Posterior cingulate gyrus (tissue), 11 donors: ENCODE measurements around the gene PTGR3.

ENCODE experiments used
- DNase-seq, 10 donors: peaks; one replicate each; pipeline versions ENCODE4 v3.0.0 to v3.0.0-alpha.2; 2020 to 2021; ENCODE audit warnings: mixed read lengths in 3 of 10
- intact Hi-C: fragments of 100-400 bp; cut with DNase I; formaldehyde crosslinking; loops from one replicate; pipeline ENCODE4 v1.15.1; 2023

The PTGR3 gene

DNA sequence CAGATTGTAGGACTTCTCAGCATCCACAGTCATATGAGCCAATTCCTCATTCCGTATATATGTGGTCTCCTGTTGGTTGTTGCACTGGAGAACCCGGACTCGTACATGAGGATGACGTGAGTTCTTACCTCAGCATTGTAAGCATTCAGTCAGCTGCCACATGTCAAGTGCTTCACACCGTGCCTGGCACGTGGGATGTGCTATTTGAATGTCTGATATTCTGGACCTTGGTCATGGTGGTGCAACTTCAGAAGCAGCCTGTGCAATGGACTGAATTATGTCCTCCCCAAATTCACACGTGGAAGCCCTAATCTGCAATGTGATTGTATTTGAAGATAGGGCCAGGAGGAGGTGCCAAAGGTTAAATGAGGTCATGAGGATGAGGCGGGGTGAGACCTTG, 32.1 kb downstream of the PTGR3 start:
- no peak for DNase-seq
- intact Hi-C loops, result no loop called here

DNA sequence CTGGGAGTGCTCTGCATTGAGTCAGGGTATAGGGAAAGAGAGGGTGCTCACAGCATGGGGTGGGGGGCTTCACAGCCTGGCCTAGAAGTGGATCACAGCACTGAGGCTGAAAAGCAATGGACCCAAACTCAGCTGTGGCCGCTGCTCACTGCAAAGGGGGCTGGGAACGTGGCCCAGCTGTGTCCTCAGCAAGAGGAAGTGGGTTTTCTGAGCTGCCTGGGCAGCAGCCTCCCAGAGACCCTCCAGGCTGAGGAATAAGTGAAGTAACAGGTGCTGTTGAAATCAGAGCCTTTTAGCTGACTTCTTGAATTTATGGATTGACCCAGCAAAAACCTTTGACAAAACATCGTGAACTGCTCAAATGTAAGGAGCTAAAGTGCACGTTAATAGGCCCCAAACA, 35.2 kb downstream of the PTGR3 start:
- intact Hi-C loops, result no loop called here
- no peak for DNase-seq

DNA sequence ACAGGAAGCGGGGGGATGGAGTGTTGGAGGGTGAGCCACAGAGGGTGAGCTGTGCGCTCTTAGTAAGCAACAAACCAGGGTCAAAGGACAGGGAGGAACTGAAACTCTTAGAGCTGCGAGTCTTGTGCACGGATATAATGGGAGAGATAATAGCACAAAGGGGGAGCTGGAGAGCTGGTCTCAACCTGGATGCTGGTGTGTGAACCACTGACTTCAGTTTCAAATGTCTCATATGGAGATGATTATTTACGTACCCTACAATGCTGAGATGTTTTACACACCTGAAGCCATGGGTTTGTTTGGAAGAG, 35.9 kb downstream of the PTGR3 start:
- no peak for DNase-seq
- intact Hi-C loops, result no loop called here

DNA sequence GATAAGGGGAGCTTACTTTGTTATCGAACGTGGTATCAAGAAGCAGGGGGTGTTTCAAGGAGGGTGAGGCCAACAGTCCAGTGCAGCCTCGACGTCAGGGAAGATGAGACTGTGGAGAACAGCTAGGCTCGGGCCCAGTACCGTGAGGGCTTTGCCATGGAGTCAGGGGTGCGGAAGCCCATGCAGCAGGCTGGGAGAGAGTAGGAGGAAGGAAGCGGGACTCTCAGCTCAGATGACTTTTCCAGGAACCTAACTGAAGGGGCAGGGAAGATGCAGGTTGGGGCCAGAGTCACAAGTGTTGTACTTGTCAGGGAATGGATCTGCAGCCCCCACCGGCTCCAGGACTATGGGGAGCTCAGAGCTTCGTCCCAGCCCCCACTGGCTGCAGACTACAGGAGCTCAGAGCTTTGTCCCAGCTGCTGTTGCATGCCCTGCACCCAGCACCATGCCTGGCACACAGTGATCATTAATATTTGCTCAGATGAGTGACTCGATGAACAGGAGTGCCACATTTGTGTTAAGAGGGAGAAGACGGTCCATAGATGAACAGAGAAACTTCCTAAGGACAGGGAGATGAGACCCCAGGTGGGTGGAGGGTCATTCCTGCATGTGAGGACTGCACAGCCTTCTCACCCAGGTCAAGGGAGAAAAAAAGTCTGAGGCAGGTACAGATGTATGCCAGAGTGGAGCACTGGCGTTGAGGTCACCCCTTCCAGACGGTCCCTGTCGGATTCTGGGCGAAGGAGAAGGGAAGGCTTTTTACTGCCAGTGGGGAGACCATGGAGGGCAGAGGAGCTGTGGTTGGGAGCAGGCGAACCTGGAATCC, 36.4 kb downstream of the PTGR3 start:
- no peak for DNase-seq
- intact Hi-C loops, result no loop called here

DNA sequence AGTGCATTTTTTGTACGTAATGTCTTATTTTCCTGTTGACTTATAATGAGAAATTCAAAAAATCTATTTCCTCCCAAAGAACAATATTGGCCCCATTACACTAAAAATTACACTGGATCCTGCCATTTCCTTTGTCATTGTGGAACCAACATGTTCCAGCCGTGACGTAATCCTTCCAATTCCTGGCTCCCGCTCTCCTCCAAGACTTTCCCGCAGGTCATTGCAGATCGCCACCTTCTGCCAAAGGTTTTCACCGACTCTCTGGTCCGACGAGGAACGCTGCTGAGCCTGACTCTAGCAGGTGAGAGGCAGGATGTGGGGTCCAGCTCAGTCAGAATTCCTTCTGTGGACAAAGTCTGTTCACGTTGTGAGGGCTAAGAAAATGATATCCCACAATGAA, 38.0 kb downstream of the PTGR3 start:
- DNase-seq, result no peak
- intact Hi-C loops, result no loop called here

DNA sequence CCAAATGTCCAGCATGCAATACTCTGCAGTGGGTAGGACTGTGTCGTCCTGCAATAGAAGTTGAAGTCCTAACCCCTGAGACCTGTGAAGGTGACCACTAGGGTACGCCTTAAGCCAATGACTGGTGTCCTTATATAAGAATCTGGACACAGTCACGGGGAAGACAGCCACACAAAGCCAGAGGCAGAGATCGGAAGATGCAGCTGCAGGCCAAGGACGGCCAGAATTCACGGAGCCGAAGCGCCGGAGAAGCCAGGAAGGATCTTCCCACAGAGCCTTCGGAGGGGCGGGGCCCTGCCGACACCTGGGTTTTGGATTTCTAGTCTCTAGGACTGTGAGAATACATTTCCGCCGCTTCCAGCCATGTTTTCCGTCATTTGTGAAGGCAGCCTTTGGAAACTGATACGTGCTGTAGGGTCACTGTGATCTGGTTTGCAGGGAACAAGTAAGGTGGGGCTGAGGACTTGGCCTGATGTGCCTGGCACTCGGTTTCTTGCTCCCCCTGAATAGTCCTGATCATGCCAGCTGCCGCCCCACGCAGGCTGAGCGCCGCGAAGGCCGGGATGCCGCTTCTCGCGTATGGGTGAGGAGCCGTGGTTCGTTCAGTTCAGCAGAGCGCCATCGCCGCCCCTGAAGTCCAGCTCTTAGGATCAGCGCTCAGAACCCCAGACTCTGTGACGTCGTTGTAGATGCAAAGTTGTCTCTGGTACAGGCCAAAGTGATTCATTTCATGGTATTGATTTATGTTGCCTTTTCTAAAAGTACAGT, 38.7 kb downstream of the PTGR3 start:
- intact Hi-C loops, result no loop called here
- no peak for DNase-seq

DNA sequence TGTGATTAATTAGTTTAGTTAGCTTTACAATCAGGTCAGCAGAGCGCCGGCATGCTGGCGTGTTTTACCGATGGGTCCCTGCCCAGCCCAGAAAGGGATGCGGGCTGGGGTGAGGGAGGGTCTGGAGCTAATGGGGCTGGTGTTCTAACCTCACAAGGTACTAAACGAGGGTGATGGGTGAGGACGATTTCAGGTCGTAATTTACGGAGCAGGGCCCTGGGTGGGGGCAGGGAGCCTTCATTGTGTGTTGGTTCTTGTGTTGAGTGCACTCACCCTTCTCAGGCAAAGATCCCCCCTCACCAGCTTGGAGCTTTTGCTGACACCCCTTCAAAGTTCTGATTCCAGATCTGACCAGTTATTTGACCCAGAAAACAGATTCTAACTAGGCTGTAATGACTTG, 39.5 kb downstream of the PTGR3 start:
- DNase-seq, result no peak
- intact Hi-C loops, result no loop called here

DNA sequence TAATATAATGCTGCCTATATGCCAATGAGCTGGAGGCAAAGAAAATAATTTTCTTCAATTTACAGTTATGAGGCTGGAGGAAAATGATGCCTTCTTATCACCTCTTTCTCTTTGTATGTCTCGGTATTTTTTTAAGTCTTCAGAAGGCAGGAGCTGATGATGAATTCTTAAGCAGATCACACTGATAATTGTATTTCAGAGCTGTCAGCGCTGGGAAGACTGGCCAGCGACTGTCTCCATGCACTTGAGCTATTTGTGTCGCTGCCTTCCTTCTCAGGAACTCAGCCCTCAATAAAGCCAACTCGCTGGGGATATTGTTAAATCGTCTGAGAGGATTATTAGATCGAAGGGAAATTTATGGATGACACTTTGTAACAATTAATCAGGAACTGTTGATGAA, 40.3 kb downstream of the PTGR3 start:
- DNase-seq, result no peak
- intact Hi-C loops, result no loop called here

DNA sequence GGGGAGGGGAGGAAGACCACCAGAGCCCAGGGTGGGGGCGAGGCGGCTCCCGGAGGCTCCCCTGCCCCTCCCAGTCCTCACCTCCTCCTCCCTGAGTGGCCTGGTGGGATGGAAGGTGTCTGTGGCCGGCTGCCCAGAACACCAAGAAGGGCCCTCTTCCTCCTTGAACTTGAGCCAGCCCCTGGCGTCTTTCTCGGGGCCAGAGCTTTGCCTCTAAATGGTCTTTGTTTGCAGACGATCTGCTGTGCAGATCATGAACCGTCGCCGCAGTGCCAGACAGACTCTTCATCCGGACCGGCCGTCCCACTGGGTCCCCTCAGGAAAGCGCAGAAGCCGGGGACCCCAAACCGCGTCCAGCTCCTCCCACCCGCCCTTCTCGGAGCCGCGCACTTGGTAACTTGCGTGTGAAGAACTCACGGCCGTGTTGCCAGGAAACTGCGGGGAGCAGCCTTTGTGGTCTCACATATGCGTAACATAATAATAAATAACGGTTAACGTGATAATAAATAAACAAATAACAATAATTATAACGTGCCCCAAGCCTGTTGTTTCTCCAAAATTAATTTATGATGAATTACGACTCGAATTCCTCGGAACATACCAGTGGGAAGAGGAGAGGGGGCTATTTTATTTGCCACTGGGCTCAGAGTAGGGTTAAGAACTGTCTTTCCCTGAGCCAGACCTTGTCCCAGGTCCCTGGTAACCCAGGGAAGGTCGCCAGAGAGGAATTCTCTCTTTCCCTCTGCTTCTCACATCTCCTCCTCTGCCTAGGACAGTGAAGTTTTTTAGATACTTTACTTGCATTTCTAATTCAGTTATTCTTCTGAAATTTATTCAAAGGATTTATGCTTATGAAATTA, 41.0 kb downstream of the PTGR3 start:
- intact Hi-C loops, result no loop called here
- DNase-seq, result peak in 3 of 10 donors; percentile 11 to 76 (median 24)

DNA sequence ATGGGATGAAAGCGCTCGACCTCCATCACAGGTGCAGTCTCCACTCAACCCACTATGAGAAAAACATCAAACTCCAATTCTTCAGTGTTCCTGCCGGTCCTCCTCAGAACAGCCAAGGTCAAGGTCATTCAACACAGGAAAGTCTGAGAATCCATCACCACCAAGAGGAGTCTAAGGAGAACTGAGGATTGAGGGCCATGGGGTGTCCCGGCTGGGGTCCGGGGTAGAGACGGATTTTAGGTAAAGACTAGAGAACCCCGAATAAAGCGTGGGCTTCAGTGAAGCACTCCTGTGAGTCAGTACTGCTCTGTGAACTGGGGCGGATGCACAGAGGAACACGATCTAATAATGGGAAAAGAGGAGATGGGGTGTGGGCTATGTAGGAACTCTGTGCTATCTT, 41.8 kb downstream of the PTGR3 start:
- no peak for DNase-seq
- intact Hi-C loops, result no loop called here

DNA sequence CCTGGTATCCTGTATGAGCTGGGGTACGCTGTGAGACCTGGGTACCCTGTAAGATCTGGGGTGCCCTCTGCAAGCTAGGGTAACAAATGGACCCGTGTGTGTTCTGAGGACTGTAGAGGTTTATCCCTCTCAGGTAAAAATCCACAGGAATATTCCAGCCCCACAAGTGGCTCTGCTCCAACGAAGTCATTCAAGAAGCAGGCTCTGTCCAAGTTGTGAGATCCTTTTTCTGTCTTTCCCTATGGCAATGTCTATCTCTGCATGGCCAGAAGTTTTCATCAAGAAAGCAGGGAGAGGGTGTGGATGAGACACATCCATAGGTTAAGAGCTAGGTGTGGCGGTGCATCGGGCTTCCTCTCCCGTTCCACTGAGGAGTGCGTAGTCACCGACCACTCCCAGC, 43.0 kb downstream of the PTGR3 start:
- DNase-seq, result peak in 1 of 10 donors; percentile 70
- intact Hi-C loops, result no loop called here

DNA sequence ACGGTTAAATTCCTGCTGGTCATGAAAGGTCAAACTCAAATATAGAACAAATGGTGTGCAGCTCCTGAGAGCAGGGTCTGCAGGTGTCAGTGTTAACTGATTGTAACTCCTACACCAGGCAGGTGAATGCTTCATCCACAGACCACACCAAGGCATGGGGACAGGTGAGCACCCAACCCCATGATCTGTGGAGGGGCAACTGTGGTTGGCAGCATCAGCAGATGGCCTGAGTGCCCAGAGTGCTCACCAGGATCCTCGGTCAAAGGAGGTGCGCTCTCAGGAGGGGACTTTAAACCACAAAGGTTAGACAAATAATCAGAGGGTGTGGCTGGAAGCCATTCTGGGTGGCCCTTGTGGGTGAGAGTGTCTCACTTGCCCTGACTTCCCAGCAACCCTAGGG, 44.5 kb downstream of the PTGR3 start:
- no peak for DNase-seq
- intact Hi-C loops, result no loop called here

DNA sequence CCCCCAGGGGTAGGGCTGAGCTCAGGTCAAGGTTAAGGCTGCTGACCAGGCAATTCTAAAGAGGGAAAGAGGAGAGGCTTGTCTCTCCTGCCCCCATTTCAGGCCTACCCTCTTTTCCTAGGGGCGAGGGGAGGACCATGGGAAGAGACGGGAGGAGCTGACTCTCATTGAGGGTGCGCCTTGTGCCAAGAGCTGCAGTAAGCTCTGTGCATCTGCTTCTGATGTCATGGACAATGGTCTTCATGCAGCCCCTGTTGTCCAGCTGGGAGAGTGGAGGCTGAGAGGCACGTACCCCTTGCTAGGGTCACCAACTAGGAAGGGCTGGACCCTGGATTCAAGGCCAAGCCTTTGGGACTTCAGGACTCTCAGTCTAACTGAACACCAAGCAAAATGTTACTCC, 45.2 kb downstream of the PTGR3 start:
- intact Hi-C loops, result no loop called here
- DNase-seq, result no peak

DNA sequence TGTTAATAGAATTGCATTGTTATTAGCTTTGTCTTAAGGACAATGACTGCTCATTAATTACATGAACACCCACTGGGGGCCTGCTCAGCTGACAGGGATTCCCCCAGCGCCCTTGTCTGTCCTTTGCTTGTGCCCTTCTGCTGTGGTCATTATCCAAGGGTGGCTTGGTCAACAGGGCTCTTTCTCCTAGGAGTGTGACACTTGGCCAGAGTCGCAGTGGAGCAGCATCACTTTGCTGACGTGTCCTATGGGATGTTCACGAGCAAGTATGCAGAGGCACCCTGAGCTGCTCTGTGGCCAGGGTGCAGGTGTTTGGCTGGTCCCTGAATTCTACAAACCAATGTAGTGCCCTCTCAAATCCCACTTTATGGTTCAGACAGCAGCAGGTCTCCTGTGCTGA, 46.0 kb downstream of the PTGR3 start:
- intact Hi-C loops, result no loop called here
- no peak for DNase-seq

DNA sequence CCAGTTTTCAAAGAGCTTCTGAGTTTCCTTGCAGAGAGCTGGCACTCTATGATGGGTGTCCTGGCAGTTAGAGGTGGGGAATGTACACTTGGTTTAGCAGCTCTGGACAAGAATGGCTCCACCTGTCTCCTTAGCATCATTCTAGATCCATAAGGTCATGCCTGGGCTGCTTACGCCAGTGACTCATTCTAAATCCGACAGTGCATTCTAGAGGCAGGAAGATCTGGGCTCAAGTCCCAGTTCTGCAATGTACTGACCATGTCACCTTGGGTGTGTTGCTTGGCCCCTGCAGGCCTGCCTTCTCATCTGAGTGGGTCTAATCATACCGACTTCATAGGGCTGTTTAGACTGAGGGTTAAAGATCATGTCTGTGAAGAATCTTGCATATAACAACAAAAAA, 46.5 kb downstream of the PTGR3 start:
- DNase-seq, result no peak
- intact Hi-C loops, result no loop called here

DNA sequence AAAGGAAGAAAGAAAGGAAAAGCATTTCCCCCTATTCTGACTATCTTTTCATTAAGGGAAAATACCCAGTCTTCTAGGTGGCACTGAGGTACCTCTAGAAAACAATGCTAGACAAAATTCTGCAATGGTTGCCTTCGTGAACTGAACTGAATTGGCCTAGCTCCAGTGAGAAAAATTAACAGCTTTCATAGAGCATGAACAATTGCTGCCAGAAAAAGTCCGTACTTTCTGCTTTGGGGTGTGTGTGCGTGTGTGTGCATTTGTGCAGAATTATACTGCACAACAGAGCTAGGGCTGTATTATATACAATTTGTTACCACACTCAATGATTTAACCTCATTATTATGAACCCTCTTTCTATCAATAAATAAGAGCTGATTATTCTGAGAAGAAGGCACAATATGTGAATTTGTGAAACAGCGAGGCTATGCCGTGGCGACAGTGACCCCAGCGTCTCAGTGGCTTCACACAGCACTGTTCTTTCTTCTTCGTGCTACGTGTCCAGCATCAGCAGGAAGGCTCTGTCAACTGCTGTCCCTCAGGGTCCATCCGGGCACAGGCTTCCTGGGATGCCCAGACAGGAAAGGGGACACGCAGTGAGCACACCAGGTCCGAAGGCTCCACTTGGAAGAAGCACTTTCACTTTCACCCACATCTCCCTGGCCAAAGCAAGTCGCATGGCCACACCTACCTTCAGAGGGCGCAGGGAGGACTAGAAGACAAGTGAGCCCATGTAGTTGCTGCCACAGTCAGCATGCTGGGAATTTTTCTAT, 47.5 kb downstream of the PTGR3 start:
- peak in 2 of 10 donors; percentile 22 to 32 for DNase-seq

DNA sequence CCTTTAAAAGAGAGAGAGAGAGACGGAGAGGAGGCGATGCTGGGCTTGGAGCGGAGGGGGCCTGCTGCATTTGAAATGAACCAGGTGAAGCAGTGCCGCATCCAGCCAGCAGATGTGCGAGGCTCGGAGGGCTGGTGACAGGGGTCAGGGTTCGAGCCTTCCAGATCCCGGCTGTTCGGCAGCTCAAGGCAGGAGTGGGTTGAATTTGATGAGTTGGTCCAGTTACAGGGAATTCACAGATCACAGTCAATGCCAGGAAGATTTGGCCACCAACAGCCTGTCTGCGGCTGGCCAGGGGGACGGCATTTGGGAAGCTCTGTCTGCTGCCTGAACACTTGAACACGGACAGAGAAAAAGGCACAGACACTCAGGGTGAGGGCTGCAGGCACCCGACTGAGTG, 48.6 kb downstream of the PTGR3 start:
- intact Hi-C loops, result no loop called here

More for the DNA sequence above, 47.5 kb downstream of the PTGR3 start:
- intact Hi-C loops, result no loop called here

DNA sequence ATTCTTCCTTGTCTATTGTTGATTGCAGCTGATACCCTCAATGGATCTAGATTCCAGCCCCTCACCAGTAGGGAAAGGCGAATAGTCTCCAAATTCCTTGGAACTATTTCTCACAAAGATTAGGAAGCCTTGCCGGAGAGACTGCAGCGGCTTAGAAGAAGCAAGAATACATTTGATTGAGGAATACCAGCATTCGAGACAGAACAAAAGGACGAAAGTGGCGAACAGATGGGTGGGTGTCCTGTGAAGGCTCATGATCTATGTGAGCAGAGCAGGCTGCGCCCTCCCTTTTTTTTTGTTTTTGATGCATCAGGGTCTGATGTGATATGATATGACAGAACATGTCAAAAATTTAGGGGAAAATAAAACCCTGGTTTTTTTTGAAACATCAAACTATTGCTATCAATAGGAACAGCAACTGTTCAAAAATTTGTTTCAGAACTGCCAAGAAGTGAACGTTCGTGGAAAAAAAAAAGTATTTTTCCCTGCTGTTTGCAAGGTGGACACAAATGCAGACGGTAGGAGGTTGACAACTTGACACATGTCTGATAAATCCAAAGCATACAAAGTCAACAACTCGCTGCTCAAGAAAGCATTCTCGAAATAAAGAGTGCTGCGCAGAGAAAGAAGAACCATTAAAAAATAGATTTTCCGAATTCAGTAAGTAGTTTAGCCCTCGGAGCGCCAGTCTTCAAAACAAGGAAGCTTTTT, 49.1 kb downstream of the PTGR3 start:
- intact Hi-C loops, result no loop called here
- no peak for DNase-seq

More for the DNA sequence above, 48.6 kb downstream of the PTGR3 start:
- peak in 2 of 10 donors; percentile 11 to 80 for DNase-seq

DNA sequence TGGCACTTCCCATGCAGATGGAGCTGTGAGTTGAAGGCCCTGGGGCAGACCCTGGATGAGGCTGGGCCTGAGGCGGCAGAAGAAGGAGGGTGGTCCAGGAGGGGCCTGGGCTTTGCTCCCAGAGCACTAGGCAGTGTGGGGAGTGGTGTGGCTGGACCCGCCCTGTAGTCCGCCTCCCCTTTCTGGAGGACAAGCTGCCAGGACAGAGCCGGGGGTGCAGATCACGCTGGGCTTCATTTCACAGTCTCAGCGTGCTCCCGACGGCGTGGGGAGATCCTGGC, 49.8 kb downstream of the PTGR3 start:
- intact Hi-C loops, result no loop called here

More for the DNA sequence above, 49.8 kb downstream of the PTGR3 start:
- DNase-seq, result no peak
